HEK293 (cell line): ENCODE measurements around the gene RAET1E.

Experiments
- MEIS1 ChIP-seq: sonication (generic); formaldehyde crosslinking; IDR thresholded peaks from 2 replicates; pipeline ENCODE4 v1.8.1; 2022; ENCODE audit warnings: missing genetic modification reagents, mild to moderate bottlenecking, borderline replicate concordance
- SP3 ChIP-seq: fragments of 450-650 bp; formaldehyde crosslinking; IDR thresholded peaks from 2 replicates; pipeline ENCODE4 v1.5.1; 2016; ENCODE audit warnings: missing biosample characterization, missing genetic modification characterization
- ZNF24 ChIP-seq: fragments of 450-650 bp; formaldehyde crosslinking; IDR thresholded peaks from 2 replicates; pipeline ENCODE4 v1.5.1; 2016; ENCODE audit warnings: missing biosample characterization, missing genetic modification characterization
- ZNF274 ChIP-seq, 2 experiments: fragments of 200-500 bp in 1 of 2; fragments of 450-650 bp in 1 of 2; sonication (Bioruptor generic) in 1 of 2; formaldehyde crosslinking in 1 of 2; IDR thresholded peaks; 2 replicates each; pipeline versions ENCODE4 v1.5.1 to v1.6.1; 2014 to 2016; ENCODE audit warnings: borderline replicate concordance in 1 of 2, inconsistent platforms in 1 of 2, low read length in 1 of 2, missing biosample characterization in 1 of 2, missing genetic modification characterization in 1 of 2
- ZNF311 ChIP-seq: fragments of 450-650 bp; formaldehyde crosslinking; IDR thresholded peaks from 2 replicates; pipeline ENCODE4 v1.5.1; 2017; ENCODE audit warnings: missing biosample characterization, missing genetic modification characterization, borderline replicate concordance
- ZNF473 ChIP-seq: fragments of 450-650 bp; formaldehyde crosslinking; IDR thresholded peaks from 2 replicates; pipeline ENCODE4 v1.5.1; 2017; ENCODE audit warnings: missing biosample characterization, missing genetic modification characterization
- TF ChIP-seq, protein P1 (sequence below): fragments of 450-650 bp; formaldehyde crosslinking; IDR thresholded peaks from 2 replicates; pipeline ENCODE4 v1.5.1; 2016; ENCODE audit warnings: missing biosample characterization, missing genetic modification characterization
- TF ChIP-seq, protein P2 (sequence below): fragments of 450-650 bp; formaldehyde crosslinking; IDR thresholded peaks from 2 replicates; pipeline ENCODE4 v1.5.1; 2016; ENCODE audit warnings: missing biosample characterization, missing genetic modification characterization
- TF ChIP-seq, protein P3 (sequence below): fragments of 450-650 bp; formaldehyde crosslinking; IDR thresholded peaks from 2 replicates; pipeline ENCODE4 v1.5.1; 2017; ENCODE audit warnings: missing biosample characterization, mild to moderate bottlenecking, missing genetic modification characterization, moderate library complexity
- TF ChIP-seq, protein P4 (sequence below): fragments of 450-650 bp; formaldehyde crosslinking; IDR thresholded peaks from 2 replicates; pipeline ENCODE4 v1.5.1; 2016; ENCODE audit warnings: missing biosample characterization, missing genetic modification characterization
- TF ChIP-seq, protein P5 (sequence below): fragments of 450-650 bp; formaldehyde crosslinking; IDR thresholded peaks from 2 replicates; pipeline ENCODE4 v1.5.1; 2017; ENCODE audit warnings: missing biosample characterization, missing genetic modification characterization

GRCh38 chr6:149925974-149926777 lies 28.3 kb upstream of the RAET1E start:
- TF ChIP-seq, protein P1, sequence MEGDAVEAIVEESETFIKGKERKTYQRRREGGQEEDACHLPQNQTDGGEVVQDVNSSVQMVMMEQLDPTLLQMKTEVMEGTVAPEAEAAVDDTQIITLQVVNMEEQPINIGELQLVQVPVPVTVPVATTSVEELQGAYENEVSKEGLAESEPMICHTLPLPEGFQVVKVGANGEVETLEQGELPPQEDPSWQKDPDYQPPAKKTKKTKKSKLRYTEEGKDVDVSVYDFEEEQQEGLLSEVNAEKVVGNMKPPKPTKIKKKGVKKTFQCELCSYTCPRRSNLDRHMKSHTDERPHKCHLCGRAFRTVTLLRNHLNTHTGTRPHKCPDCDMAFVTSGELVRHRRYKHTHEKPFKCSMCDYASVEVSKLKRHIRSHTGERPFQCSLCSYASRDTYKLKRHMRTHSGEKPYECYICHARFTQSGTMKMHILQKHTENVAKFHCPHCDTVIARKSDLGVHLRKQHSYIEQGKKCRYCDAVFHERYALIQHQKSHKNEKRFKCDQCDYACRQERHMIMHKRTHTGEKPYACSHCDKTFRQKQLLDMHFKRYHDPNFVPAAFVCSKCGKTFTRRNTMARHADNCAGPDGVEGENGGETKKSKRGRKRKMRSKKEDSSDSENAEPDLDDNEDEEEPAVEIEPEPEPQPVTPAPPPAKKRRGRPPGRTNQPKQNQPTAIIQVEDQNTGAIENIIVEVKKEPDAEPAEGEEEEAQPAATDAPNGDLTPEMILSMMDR (tag by site-specific recombination) = peak; percentile 86
- TF ChIP-seq ZNF24 (tag by site-specific recombination) (no peak), SP3 (peak; percentile 34; the same call in 1 of the 2 replicates), MEIS1 (CRISPR knock-in tag) (no peak), ZNF473 (tag by site-specific recombination) (no peak), ZNF311 (tag by site-specific recombination) (no peak), ZNF274 (IDR thresholded peaks at IDR 0.05; ENCODE audit: low read length) (no peak), ZNF274 (tag by site-specific recombination; IDR thresholded peaks at IDR 0.05; ENCODE audit: borderline replicate concordance) (no peak)
- TF ChIP-seq, protein P2, sequence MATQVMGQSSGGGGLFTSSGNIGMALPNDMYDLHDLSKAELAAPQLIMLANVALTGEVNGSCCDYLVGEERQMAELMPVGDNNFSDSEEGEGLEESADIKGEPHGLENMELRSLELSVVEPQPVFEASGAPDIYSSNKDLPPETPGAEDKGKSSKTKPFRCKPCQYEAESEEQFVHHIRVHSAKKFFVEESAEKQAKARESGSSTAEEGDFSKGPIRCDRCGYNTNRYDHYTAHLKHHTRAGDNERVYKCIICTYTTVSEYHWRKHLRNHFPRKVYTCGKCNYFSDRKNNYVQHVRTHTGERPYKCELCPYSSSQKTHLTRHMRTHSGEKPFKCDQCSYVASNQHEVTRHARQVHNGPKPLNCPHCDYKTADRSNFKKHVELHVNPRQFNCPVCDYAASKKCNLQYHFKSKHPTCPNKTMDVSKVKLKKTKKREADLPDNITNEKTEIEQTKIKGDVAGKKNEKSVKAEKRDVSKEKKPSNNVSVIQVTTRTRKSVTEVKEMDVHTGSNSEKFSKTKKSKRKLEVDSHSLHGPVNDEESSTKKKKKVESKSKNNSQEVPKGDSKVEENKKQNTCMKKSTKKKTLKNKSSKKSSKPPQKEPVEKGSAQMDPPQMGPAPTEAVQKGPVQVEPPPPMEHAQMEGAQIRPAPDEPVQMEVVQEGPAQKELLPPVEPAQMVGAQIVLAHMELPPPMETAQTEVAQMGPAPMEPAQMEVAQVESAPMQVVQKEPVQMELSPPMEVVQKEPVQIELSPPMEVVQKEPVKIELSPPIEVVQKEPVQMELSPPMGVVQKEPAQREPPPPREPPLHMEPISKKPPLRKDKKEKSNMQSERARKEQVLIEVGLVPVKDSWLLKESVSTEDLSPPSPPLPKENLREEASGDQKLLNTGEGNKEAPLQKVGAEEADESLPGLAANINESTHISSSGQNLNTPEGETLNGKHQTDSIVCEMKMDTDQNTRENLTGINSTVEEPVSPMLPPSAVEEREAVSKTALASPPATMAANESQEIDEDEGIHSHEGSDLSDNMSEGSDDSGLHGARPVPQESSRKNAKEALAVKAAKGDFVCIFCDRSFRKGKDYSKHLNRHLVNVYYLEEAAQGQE (tag by site-specific recombination) = no peak
- TF ChIP-seq, protein P3, sequence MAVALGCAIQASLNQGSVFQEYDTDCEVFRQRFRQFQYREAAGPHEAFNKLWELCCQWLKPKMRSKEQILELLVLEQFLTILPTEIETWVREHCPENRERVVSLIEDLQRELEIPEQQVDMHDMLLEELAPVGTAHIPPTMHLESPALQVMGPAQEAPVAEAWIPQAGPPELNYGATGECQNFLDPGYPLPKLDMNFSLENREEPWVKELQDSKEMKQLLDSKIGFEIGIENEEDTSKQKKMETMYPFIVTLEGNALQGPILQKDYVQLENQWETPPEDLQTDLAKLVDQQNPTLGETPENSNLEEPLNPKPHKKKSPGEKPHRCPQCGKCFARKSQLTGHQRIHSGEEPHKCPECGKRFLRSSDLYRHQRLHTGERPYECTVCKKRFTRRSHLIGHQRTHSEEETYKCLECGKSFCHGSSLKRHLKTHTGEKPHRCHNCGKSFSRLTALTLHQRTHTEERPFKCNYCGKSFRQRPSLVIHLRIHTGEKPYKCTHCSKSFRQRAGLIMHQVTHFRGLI (tag by site-specific recombination) = no peak
- TF ChIP-seq, protein P4, sequence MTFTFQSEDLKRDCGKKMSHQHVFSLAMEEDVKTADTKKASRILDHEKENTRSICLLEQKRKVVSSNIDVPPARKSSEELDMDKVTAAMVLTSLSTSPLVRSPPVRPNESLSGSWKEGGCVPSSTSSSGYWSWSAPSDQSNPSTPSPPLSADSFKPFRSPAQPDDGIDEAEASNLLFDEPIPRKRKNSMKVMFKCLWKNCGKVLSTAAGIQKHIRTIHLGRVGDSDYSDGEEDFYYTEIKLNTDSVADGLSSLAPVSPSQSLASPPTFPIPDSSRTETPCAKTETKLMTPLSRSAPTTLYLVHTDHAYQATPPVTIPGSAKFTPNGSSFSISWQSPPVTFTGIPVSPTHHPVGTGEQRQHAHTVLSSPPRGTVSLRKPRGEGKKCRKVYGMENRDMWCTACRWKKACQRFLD (tag by site-specific recombination) = no peak
- TF ChIP-seq, protein P5, sequence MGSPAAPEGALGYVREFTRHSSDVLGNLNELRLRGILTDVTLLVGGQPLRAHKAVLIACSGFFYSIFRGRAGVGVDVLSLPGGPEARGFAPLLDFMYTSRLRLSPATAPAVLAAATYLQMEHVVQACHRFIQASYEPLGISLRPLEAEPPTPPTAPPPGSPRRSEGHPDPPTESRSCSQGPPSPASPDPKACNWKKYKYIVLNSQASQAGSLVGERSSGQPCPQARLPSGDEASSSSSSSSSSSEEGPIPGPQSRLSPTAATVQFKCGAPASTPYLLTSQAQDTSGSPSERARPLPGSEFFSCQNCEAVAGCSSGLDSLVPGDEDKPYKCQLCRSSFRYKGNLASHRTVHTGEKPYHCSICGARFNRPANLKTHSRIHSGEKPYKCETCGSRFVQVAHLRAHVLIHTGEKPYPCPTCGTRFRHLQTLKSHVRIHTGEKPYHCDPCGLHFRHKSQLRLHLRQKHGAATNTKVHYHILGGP = no peak
